Activated naive CD4-positive, alpha-beta T cell treated with anti-CD3 and anti-CD28 coated beads, Interleukin-2, amount 50 U/mL, for 24 hours (primary cell): ENCODE data around the gene GLYATL1B.
A peak's percentile ranks its signal among the peaks of the same experiment; 100 is the strongest.
"Not testable (repeated sequence)": the region's sequence is repeated elsewhere in the genome, so short reads cannot be mapped to it uniquely, and the experiment has no call there.

Experiments used
- H3K27ac Mint-ChIP-seq: one replicate; pipeline ENCODE4 v1.8.0; 2021; ENCODE audit warnings: mild to moderate bottlenecking, mixed read lengths
- H3K27me3 Mint-ChIP-seq: one replicate; pipeline ENCODE4 v1.8.0; 2021; ENCODE audit warnings: mixed read lengths
- H3K36me3 Mint-ChIP-seq: one replicate; pipeline ENCODE4 v1.8.0; 2021; ENCODE audit warnings: mixed read lengths
- H3K4me1 Mint-ChIP-seq: one replicate; pipeline ENCODE4 v1.8.0; 2021; ENCODE audit warnings: mixed read lengths
- H3K4me3 Mint-ChIP-seq: one replicate; pipeline ENCODE4 v1.8.0; 2021; ENCODE audit warnings: mild to moderate bottlenecking, mixed read lengths
- H3K9me3 Mint-ChIP-seq: one replicate; pipeline ENCODE4 v1.8.0; 2021; ENCODE audit warnings: mixed read lengths

Gene GLYATL1B

DNA sequence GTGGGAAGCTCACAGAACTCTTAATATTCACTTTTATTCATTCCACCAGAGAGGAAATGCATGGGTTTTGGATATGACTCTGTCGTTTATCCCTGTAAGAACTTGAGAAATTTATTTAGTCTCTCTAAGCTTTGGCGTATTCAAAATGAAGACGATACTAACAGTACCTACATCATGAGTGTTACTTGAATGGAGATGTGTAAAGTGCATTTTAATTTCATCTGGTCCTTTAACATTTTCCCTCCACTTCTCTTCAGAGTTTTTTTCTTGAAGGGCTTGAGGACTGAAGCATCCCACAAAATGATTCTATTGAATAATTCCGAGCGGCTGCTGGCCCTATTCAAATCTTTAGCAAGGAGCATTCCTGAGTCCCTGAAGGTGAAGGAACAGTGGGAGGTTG lies at the start of gene GLYATL1B:
Gene GLYATL1B (plus strand): TSS at position 301 of the 400 bp plus-strand sequence. CDS start 0 bp downstream, at position 301.
- not testable (repeated sequence) for H3K4me1 Mint-ChIP-seq, H3K27me3 Mint-ChIP-seq, H3K9me3 Mint-ChIP-seq, H3K4me3 Mint-ChIP-seq, H3K36me3 Mint-ChIP-seq, H3K27ac Mint-ChIP-seq

GRCh38 chr11:59036542-59036941 lies 49.6 kb upstream of the GLYATL1B start:
- H3K4me1 Mint-ChIP-seq, H3K36me3 Mint-ChIP-seq, H3K9me3 Mint-ChIP-seq, H3K4me3 Mint-ChIP-seq, H3K27ac Mint-ChIP-seq: not testable (repeated sequence)
- H3K27me3 Mint-ChIP-seq, result peaks cover 16% of the 10 kb centered on the region

- not testable (repeated sequence) for H3K4me3 Mint-ChIP-seq, H3K27ac Mint-ChIP-seq, H3K4me1 Mint-ChIP-seq, H3K9me3 Mint-ChIP-seq, H3K36me3 Mint-ChIP-seq
- H3K27me3 Mint-ChIP-seq, result peaks cover 16% of the 10 kb centered on the region
These were observed 48.7 kb upstream of the GLYATL1B start for GRCh38 chr11:59037434-59037833.

- Mint-ChIP-seq H3K36me3 (no peaks in the 10 kb centered on the region), H3K4me3 (no peak overlapping the region), H3K4me1 (no peaks in the 10 kb centered on the region), H3K27ac (no peak overlapping the region), H3K27me3 (no peaks in the 10 kb centered on the region), H3K9me3 (no peaks in the 10 kb centered on the region)
These were observed 45.5 kb upstream of the GLYATL1B start for GRCh38 chr11:59040607-59041006.

DNA sequence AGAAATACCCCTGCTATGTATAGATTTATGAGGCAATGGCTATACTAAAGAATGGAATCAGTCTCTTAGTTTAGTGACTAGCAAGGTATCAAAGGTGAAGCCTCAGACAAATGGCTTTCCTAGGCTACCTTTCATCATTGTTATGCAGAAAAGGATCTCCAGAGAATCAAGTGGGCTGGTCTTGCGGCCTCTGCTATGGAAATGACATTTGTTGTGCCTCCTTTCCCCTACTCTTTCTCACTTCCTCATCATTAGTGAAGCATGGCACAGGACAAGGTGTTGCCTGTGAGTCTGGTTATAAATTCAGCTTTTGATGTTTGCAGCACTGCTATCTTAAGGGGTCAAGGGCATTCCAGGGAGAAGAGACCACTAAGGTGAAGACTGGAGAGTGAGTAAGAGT lies 34.7 kb upstream of the GLYATL1B start:
- not testable (repeated sequence) for H3K4me1 Mint-ChIP-seq, H3K4me3 Mint-ChIP-seq, H3K27me3 Mint-ChIP-seq, H3K36me3 Mint-ChIP-seq, H3K9me3 Mint-ChIP-seq, H3K27ac Mint-ChIP-seq

DNA sequence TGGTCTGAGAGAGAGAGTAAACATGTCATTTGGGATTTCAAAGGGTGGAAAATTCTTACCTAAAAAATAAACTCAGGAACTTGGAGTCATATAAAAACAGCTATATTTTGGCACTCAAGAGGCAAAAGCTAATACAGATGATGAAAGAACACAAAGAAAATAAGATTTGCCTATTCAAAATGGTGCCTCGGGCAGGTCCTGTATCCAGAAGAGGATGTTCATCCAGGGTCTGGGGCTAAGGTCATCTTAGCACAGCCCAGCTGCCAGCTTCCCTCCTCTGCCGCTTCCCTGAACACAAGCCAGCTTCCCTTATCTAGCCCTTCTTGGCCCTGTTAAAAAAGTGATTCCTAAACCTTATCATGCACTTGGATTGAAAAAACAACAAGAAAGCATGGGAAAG lies 33.8 kb upstream of the GLYATL1B start:
- H3K4me3 Mint-ChIP-seq, H3K9me3 Mint-ChIP-seq, H3K36me3 Mint-ChIP-seq: not testable (repeated sequence)

GRCh38 chr11:59053387-59053786 lies 32.7 kb upstream of the GLYATL1B start:
- H3K27me3 Mint-ChIP-seq, result peaks cover 13% of the 10 kb centered on the region
- no peak overlapping the region for H3K4me3 Mint-ChIP-seq
- no peak overlapping the region for H3K27ac Mint-ChIP-seq
- H3K36me3 Mint-ChIP-seq, result no peaks in the 10 kb centered on the region
- no peaks in the 10 kb centered on the region for H3K9me3 Mint-ChIP-seq
- H3K4me1 Mint-ChIP-seq, result peaks cover 6% of the 10 kb centered on the region

More for the DNA sequence above, 33.8 kb upstream of the GLYATL1B start:
- not testable (repeated sequence) for H3K27ac Mint-ChIP-seq, H3K4me1 Mint-ChIP-seq, H3K27me3 Mint-ChIP-seq

DNA sequence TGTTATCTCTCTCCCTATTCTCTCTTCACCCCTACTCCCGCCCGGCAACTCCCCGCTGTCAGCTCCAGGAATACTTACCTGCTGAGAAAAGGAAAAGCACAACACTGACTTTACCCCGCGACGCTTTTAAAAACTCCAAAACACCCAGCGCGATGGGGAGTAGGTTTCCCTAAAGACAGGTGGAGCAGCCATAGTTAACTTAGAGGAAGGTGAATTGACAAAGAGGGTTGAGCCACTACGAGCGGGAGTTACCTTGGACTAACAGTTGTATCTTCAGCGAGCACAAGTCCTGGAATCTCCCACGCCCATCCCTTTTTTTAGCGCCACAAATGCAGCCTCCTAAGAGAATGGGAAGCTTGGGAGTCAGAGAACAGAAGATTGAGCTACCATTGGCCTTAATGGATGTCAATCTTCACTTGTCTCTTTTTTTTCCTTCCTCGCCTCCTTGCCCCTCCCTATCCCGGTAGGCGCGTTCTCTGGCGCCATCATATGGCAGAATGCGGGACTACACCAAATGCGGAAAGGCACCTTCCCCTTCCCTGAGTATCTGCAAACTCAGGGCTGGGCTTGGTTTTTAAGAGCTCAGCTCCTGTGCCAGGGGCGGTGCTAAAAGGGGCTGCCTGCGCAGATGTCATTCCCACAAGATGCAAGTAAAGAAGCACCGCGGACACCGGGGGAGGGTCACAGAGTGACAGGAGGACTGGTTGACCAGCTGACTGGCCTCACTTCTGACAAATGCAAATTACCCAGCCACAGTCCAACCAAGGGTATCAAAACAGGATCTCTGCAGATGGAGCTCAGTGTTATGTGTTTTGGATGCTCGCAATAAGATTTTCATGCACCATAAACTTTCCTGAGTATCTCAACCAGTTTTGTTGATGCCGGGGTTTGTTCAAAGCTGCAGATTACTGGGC lies 27.7 kb upstream of the GLYATL1B start:
- Mint-ChIP-seq H3K27me3 (peaks cover 25% of the 10 kb centered on the region), H3K4me3 (peak overlapping the region; percentile 77)
- not testable (repeated sequence) for H3K9me3 Mint-ChIP-seq, H3K27ac Mint-ChIP-seq, H3K36me3 Mint-ChIP-seq, H3K4me1 Mint-ChIP-seq

DNA sequence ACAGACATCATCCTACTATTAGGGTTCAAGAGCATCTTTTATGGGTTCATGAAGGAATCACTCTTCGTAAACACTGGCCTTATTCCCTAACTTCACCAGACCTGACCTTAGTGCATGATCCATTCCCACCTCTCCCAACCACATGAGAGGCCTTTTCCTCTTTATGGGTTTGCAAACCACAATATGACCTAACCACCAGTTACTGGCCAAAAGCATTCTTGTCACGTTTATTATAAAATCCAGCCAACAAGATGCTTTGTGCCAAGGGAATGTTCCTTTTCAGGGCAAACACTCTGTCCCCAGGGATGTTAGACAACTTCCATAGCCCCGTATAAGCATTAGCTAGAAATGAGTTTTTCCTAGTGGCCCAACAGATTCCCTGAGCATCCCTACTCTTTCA lies 26.0 kb upstream of the GLYATL1B start:
- H3K4me3 Mint-ChIP-seq, result not testable (repeated sequence)

DNA sequence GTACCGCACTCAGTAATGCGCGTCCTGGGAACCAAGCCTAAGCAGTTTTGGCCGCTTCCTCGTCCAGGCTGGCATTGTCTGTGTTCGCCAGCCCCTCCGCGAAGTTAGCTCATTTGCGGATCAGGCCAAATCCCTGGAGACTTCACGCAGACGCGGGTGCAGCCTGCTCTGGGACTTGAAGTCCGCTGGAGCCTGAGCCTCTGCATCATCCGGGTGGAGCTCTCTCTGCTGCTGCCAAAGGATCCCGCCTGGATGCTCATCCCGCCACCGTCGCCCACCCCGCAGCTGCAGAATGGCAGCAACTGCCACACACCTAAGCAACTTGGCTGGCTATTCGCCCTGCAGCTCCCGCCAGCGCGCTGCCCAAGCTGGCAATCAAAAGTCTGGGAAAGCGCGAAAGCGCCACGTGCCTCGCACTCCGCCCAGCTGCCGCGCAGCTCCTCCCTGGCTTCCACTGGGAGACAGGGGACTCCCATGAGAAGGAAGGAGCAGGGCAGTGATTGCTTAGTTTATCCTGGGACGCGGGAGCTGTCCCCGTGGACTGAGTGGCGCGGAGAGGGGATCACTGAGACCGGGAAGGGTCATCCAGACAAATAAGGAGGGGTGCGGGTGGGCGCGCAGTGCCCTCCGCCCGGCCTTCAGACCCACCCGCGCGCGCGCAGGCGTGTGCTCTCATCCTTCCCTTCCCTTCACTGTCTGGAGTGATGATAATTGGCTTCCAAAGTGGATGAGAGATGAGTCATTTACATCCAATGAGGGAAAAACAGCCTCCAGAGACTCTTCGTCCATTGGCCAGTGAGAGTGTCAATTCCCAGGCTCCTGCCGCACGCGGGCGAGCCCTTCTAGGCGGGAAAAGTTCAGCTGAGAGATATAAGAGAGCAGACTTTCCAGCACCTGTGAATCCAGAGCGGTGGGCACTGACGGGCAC lies 23.2 kb upstream of the GLYATL1B start:
- Mint-ChIP-seq H3K27me3 (peaks cover 19% of the 10 kb centered on the region), H3K36me3 (no peaks in the 10 kb centered on the region), H3K4me3 (no peak overlapping the region), H3K4me1 (peaks cover 8% of the 10 kb centered on the region), H3K9me3 (no peaks in the 10 kb centered on the region), H3K27ac (no peak overlapping the region)

More for the DNA sequence above, 26.0 kb upstream of the GLYATL1B start:
- H3K36me3 Mint-ChIP-seq, H3K27ac Mint-ChIP-seq, H3K9me3 Mint-ChIP-seq, H3K4me1 Mint-ChIP-seq: not testable (repeated sequence)
- peaks cover 28% of the 10 kb centered on the region for H3K27me3 Mint-ChIP-seq

- H3K36me3 Mint-ChIP-seq, H3K4me1 Mint-ChIP-seq, H3K27ac Mint-ChIP-seq, H3K4me3 Mint-ChIP-seq, H3K9me3 Mint-ChIP-seq: not testable (repeated sequence)
- H3K27me3 Mint-ChIP-seq, result peaks cover 19% of the 10 kb centered on the region
These were observed 21.9 kb upstream of the GLYATL1B start for GRCh38 chr11:59063996-59064727.

DNA sequence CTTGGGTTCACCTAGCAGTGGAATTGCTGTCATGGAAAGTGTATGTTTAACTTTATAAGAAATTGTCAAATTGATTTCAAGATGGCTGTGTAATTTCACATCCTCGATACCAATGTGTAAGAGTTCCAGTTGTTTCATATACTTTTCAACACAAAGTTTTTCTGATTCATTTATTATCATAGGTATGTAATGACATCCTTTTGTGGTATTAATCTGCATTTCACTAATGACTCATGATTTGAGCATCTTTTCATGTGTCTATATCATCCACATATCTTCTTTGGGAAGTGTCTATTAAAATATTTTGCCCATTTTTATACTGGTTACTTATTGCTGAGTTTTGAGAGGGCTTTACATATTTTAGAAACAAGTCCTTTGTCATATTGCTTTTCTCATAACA lies 17.0 kb upstream of the GLYATL1B start:
- no peaks in the 10 kb centered on the region for H3K36me3 Mint-ChIP-seq
- H3K27ac Mint-ChIP-seq, result no peak overlapping the region
- no peak overlapping the region for H3K4me3 Mint-ChIP-seq
- no peaks in the 10 kb centered on the region for H3K9me3 Mint-ChIP-seq
- peaks cover 20% of the 10 kb centered on the region for H3K27me3 Mint-ChIP-seq
- no peaks in the 10 kb centered on the region for H3K4me1 Mint-ChIP-seq

- no peak overlapping the region for H3K27ac Mint-ChIP-seq
- peaks cover 7% of the 10 kb centered on the region for H3K9me3 Mint-ChIP-seq
- H3K4me1 Mint-ChIP-seq, result peaks cover 7% of the 10 kb centered on the region
- H3K36me3 Mint-ChIP-seq, result peaks cover 8% of the 10 kb centered on the region
- peaks cover 24% of the 10 kb centered on the region for H3K27me3 Mint-ChIP-seq
- H3K4me3 Mint-ChIP-seq, result no peak overlapping the region
These were observed 9.1 kb upstream of the GLYATL1B start for GRCh38 chr11:59076876-59077571.

- Mint-ChIP-seq H3K36me3 (peaks cover 8% of the 10 kb centered on the region), H3K4me1 (peaks cover 7% of the 10 kb centered on the region), H3K9me3 (peaks cover 7% of the 10 kb centered on the region), H3K4me3 (no peak overlapping the region), H3K27ac (no peak overlapping the region), H3K27me3 (peaks cover 20% of the 10 kb centered on the region)
These were observed 7.7 kb upstream of the GLYATL1B start for GRCh38 chr11:59078435-59078834.

DNA sequence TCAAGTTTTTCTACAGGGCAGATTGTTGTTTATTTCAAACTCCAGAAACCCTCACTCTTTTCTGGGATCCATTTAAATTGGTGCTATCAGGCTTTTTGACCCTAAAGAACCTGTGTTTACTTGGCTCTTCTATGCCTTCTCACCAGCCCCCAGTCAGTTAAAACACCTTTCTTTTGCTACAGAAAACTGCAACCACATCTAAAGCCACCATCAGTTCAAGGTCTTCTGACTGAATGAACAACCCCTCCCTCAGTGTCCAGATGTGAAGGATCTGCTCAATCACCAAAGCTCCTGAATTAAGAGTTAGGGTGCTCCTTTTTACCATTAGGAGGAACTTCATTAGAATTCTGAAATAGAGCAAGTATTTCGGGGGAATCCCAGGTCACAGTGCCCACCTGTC lies 7.0 kb upstream of the GLYATL1B start:
- peaks cover 8% of the 10 kb centered on the region for H3K36me3 Mint-ChIP-seq
- H3K9me3 Mint-ChIP-seq, result peaks cover 7% of the 10 kb centered on the region
- H3K27ac Mint-ChIP-seq, result no peak overlapping the region
- peaks cover 19% of the 10 kb centered on the region for H3K27me3 Mint-ChIP-seq
- peaks cover 7% of the 10 kb centered on the region for H3K4me1 Mint-ChIP-seq
- no peak overlapping the region for H3K4me3 Mint-ChIP-seq
